ENCODE measurements around the gene UPK1A. TPM values are rescaled to one million over a fixed set of nuclear protein-coding genes. Genes with fewer than 3 reads are reported as not detected.

The UPK1A gene
- total and polyA plus RNA-seq, 9 of the 15 experiments (the other 6 are each of a cell fraction or from before 2014, with no cell fraction given) = 0.06 to 0.13 TPM; not detected in 7

- TF ChIP-seq HMBOX1 (IDR thresholded peaks at IDR 0.05) = no peak
- no peak for TF ChIP-seq SMARCE1 (IDR thresholded peaks at IDR 0.05)
- peak; percentile 59 for TF ChIP-seq ATF1 (CRISPR knock-in tag; IDR thresholded peaks at IDR 0.05)
- TF ChIP-seq ATF1 (tag; IDR thresholded peaks at IDR 0.05) = peak; percentile 95
- no peak for TF ChIP-seq CBX5 (IDR thresholded peaks at IDR 0.05; ENCODE audit: borderline replicate concordance, low read depth)
- no peak for TF ChIP-seq POLR2H (tag; IDR thresholded peaks at IDR 0.05; ENCODE audit: low read depth)
- TF ChIP-seq GTF2B (IDR thresholded peaks at IDR 0.05; ENCODE audit: extremely low read depth, insufficient read length) = no peak
- peak; percentile 57; the same call in 1 of the 2 replicates for TF ChIP-seq RBFOX2 (IDR thresholded peaks at IDR 0.05; ENCODE audit: low read depth, low read length)
- TF ChIP-seq ZNF165 (CRISPR knock-in tag; IDR thresholded peaks at IDR 0.05; ENCODE audit: borderline replicate concordance) = no peak
- TF ChIP-seq STAT5A (IDR thresholded peaks at IDR 0.05; ENCODE audit: borderline replicate concordance, low read length) = no peak
- no peak for TF ChIP-seq C11orf30 (IDR thresholded peaks at IDR 0.05; ENCODE audit: low read depth)
- TF ChIP-seq SMARCA4 (IDR thresholded peaks at IDR 0.05) = peak; percentile 57
- peak; percentile 79; the same call in 1 of the 2 replicates for TF ChIP-seq ATF7 (IDR thresholded peaks at IDR 0.05)
- no peak for TF ChIP-seq UBTF (IDR thresholded peaks at IDR 0.05; ENCODE audit: borderline replicate concordance in 1 of 2, low read depth in 2 of 2, low read length in 2 of 2)
- no peak for TF ChIP-seq HMGN3 (IDR thresholded peaks at IDR 0.05; ENCODE audit: borderline replicate concordance, extremely low read depth, insufficient read length, low read depth, low read length)
- no peak for TF ChIP-seq HINFP (tag; conservative IDR thresholded peaks at IDR 0.05; ENCODE audit: low read depth)
- no peak for TF ChIP-seq NR4A1 (CRISPR knock-in tag; IDR thresholded peaks at IDR 0.05)
- TF ChIP-seq NR4A1 (tag; IDR thresholded peaks at IDR 0.05) = no peak
- no peak for TF ChIP-seq SP2 (IDR thresholded peaks at IDR 0.05; ENCODE audit: extremely low read depth, low read depth, low read length, poor library complexity, severe bottlenecking)
Observed at GRCh38 chr19:35641515-35642151, 24.7 kb upstream of the UPK1A start, which contains the start of gene ETV2 (continued).

All from K562 (cell line).